CD14-positive monocyte (primary cell): ENCODE data around the gene ALDH9A1. TPM values are rescaled to one million over a fixed set of nuclear protein-coding genes. Genes with fewer than 3 reads are reported as not detected.

Experiments
- DNase-seq, 3 donors: peaks; one replicate each; pipeline ENCODE4 v3.0.0-alpha.2; 2011 to 2022
- H2AFZ ChIP-seq: 2 replicates; pipeline ENCODE4 v1.6.0; 2012; ENCODE audit warnings: mild to moderate bottlenecking, low read depth, low read length, inconsistent platforms; ENCODE audit not compliant: insufficient read depth, poor library complexity, severe bottlenecking
- H3K27ac ChIP-seq, 2 donors: 1 replicate in 1 of 2; 2 replicates in 1 of 2; pipeline ENCODE4 v1.5.1; 2012 to 2013; ENCODE audit warnings: low read length in 2 of 2, control low read depth in 1 of 2, inconsistent platforms in 1 of 2, low read depth in 1 of 2, mild to moderate bottlenecking in 1 of 2
- H3K27me3 ChIP-seq, 2 donors: one replicate each; pipeline versions ENCODE4 v1.6.0 to v1.6.1; 2011 to 2013; ENCODE audit warnings: low read length in 2 of 2; ENCODE audit not compliant: control insufficient read depth in 2 of 2, insufficient read depth in 2 of 2
- H3K36me3 ChIP-seq, 2 donors: replicated peaks in 1 of 2; 1 replicate in 1 of 2; 2 replicates in 1 of 2; pipeline versions ENCODE4 v1.5.1 to v1.6.1; 2012 to 2013; ENCODE audit warnings: low read length in 2 of 2, control low read depth in 1 of 2, inconsistent platforms in 1 of 2, mild to moderate bottlenecking in 1 of 2; ENCODE audit not compliant: insufficient read depth in 2 of 2, control insufficient read depth in 1 of 2
- H3K4me1 ChIP-seq, 2 donors: 1 replicate in 1 of 2; 2 replicates in 1 of 2; pipeline versions ENCODE4 v1.5.1 to v1.6.1; 2012 to 2013; ENCODE audit warnings: low read length in 2 of 2, control low read depth in 1 of 2, inconsistent platforms in 1 of 2, mild to moderate bottlenecking in 1 of 2, moderate library complexity in 1 of 2; ENCODE audit not compliant: insufficient read depth in 2 of 2, control insufficient read depth in 1 of 2
- H3K4me2 ChIP-seq: replicated peaks from 2 replicates; pipeline ENCODE3; 2012; ENCODE audit warnings: low read length, moderate library complexity, mild to moderate bottlenecking; ENCODE audit not compliant: poor library complexity, severe bottlenecking; ENCODE audit errors: extremely low read depth
- H3K4me3 ChIP-seq, 3 experiments: fragments of 200-600 bp in 1 of 3; sonication (generic) in 1 of 3; replicated peaks in 1 of 3; 1 replicate in 2 of 3; 2 replicates in 1 of 3; pipeline ENCODE4 v1.5.1; 2011 to 2013; ENCODE audit warnings: low read length in 3 of 3, mild to moderate bottlenecking in 3 of 3, control low read depth in 2 of 3, low read depth in 2 of 3, inconsistent platforms in 1 of 3, moderate library complexity in 1 of 3
- H3K79me2 ChIP-seq: 2 replicates; pipeline ENCODE4 v1.6.0; 2012; ENCODE audit warnings: mild to moderate bottlenecking, control low read depth, inconsistent platforms, low read length, moderate library complexity; ENCODE audit not compliant: insufficient read depth
- H3K9ac ChIP-seq: 2 replicates; pipeline ENCODE4 v1.6.0; 2017; ENCODE audit warnings: low read length, mild to moderate bottlenecking; ENCODE audit not compliant: insufficient read depth, poor library complexity, severe bottlenecking
- H3K9me3 ChIP-seq, 2 donors: replicated peaks in 1 of 2; 1 replicate in 1 of 2; 2 replicates in 1 of 2; pipeline versions ENCODE4 v1.5.1 to v1.6.1; 2012 to 2013; ENCODE audit warnings: low read length in 2 of 2, control low read depth in 1 of 2; ENCODE audit not compliant: control insufficient read depth in 1 of 2, insufficient read depth in 1 of 2
- H4K20me1 ChIP-seq: 2 replicates; pipeline ENCODE4 v1.6.0; 2012; ENCODE audit warnings: mild to moderate bottlenecking, low read length, control low read depth, moderate library complexity; ENCODE audit not compliant: insufficient read depth
- H3K27ac Mint-ChIP-seq, 7 donors: one replicate each; pipeline ENCODE4 v1.8.0; 2020; ENCODE audit warnings: mild to moderate bottlenecking in 7 of 7, mixed read lengths in 7 of 7, moderate library complexity in 6 of 7, inconsistent platforms in 2 of 7
- H3K27me3 Mint-ChIP-seq, 3 donors: one replicate each; pipeline ENCODE4 v1.8.0; 2021 to 2022; ENCODE audit warnings: low read depth in 3 of 3, mild to moderate bottlenecking in 3 of 3, mixed read lengths in 3 of 3, moderate library complexity in 3 of 3, inconsistent platforms in 1 of 3
- H3K36me3 Mint-ChIP-seq, 2 donors: one replicate each; pipeline ENCODE4 v1.8.0; 2020; ENCODE audit warnings: mixed read lengths in 2 of 2, inconsistent platforms in 1 of 2, mild to moderate bottlenecking in 1 of 2
- H3K4me1 Mint-ChIP-seq: one replicate; pipeline ENCODE4 v1.8.0; 2020; ENCODE audit warnings: mild to moderate bottlenecking, mixed read lengths
- H3K4me3 Mint-ChIP-seq, 2 donors: one replicate each; pipeline ENCODE4 v1.8.0; 2020; ENCODE audit warnings: mild to moderate bottlenecking in 2 of 2, mixed read lengths in 2 of 2, moderate library complexity in 1 of 2
- H3K9me3 Mint-ChIP-seq, 7 donors: one replicate each; pipeline ENCODE4 v1.8.0; 2020 to 2022; ENCODE audit warnings: mixed read lengths in 7 of 7, mild to moderate bottlenecking in 6 of 7, moderate library complexity in 6 of 7, inconsistent platforms in 2 of 7
- WGBS: methylation state at CpG from one replicate; pipeline ENCODE4 v1.1.5; 2013; ENCODE audit warnings: missing lambda C conversion rate; ENCODE audit not compliant: insufficient coverage; 5-methylcytosine and 5-hydroxymethylcytosine counted together
- intact Hi-C, 2 donors: fragments of 100-400 bp; cut with micrococcal nuclease; formaldehyde crosslinking; loops; one replicate each; pipeline versions ENCODE4 v1.15.0 to v1.15.1; 2023
- polyA plus RNA-seq, 3 donors: library from polyadenylated mRNA; depleted of rRNA in 1 of 3; unstranded in 2 of 3; stranded (reverse) in 1 of 3; fragments of 300-500 nt in 2 of 3; fragments of >200 nt in 1 of 3; fragmentation: Illumina TruSeq in 2 of 3; gene quantifications; 1 replicate in 2 of 3; 2 replicates in 1 of 3; pipeline ENCODE4 v1.2.3, GENCODE V29; 2012 to 2021
- TF ChIP-seq, protein P1 (sequence below): fragments of 200-600 bp; IDR thresholded peaks from one replicate; pipeline ENCODE4 v1.8.0; 2022; ENCODE audit warnings: antibody characterized with exemption, mild to moderate bottlenecking

The ALDH9A1 gene
- polyA plus RNA-seq, 3 donors, result 23.7 to 60.0 (median 57.7) TPM

DNA sequence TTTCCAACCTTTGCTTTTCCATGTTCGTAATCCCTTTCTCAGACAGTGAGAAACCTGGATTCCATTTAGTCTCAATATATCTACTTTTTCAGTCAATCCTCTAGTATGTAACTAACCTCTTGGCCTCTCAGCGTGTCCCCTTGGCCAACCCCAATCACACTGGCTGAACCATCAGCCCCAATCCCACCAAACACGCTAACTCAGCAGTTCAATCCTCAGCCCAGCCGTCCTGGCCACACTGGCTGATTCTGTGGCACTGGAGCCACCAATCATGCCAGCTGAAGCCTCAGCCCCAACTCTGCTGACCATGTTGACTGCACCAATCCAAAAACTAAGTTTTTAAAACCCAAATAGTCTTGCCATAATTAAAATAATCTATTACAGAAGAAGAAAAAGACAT lies 73.9 kb downstream of the ALDH9A1 start:
- Histone ChIP-seq H3K4me3 (no peak overlapping the region), H3K79me2 (no peaks in the 10 kb centered on the region), H2AFZ (no peak overlapping the region), H4K20me1 (no peaks in the 10 kb centered on the region), H3K27me3 (no peaks in the 10 kb centered on the region), H3K4me1 (peaks cover 9 to 10% of the 10 kb centered on the region in 2 donors), H3K36me3 (no peaks in the 10 kb centered on the region), H3K27ac (no peak overlapping the region), H3K9me3 (no peaks in the 10 kb centered on the region), H3K9ac (no peak overlapping the region), H3K4me2 (no peak overlapping the region)
- Mint-ChIP-seq H3K9me3 (no peaks in the 10 kb centered on the region), H3K27me3 (peaks cover 4 to 5% (median 4%) of the 10 kb centered on the region in 3 donors), H3K4me1 (peaks cover 10% of the 10 kb centered on the region), H3K27ac (no peak overlapping the region), H3K36me3 (no peaks in the 10 kb centered on the region), H3K4me3 (no peak overlapping the region)
- DNase-seq, result no peak
- 91% methylated on average over 4 of the region's 4 CpGs for WGBS
- intact Hi-C loops, result no loop called here
- TF ChIP-seq, protein P1, sequence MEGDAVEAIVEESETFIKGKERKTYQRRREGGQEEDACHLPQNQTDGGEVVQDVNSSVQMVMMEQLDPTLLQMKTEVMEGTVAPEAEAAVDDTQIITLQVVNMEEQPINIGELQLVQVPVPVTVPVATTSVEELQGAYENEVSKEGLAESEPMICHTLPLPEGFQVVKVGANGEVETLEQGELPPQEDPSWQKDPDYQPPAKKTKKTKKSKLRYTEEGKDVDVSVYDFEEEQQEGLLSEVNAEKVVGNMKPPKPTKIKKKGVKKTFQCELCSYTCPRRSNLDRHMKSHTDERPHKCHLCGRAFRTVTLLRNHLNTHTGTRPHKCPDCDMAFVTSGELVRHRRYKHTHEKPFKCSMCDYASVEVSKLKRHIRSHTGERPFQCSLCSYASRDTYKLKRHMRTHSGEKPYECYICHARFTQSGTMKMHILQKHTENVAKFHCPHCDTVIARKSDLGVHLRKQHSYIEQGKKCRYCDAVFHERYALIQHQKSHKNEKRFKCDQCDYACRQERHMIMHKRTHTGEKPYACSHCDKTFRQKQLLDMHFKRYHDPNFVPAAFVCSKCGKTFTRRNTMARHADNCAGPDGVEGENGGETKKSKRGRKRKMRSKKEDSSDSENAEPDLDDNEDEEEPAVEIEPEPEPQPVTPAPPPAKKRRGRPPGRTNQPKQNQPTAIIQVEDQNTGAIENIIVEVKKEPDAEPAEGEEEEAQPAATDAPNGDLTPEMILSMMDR, result no peak

DNA sequence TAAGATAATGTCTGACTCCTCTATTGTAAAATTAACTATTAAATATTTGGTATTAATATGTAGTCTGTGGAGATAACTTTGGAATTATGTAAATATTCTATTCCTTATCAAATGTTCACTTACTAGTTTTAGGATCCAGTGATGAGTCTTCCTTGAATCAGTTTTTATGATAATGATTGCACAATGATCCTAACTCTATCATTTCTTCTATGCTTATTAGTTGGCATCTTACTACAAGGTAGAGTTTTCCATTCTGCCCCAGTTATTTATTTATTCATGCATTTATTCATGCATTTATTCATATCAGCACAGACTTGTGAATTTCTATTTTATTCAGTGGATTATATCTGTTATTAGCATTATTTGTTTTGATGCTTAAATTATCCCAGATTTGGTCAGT lies 74.7 kb downstream of the ALDH9A1 start:
- no peaks in the 10 kb centered on the region for H3K9me3 Mint-ChIP-seq
- peaks cover 4 to 5% (median 4%) of the 10 kb centered on the region in 3 donors for H3K27me3 Mint-ChIP-seq
- peaks cover 2% of the 10 kb centered on the region in 2 donors for H3K4me1 ChIP-seq
- no peak overlapping the region for H3K4me3 Mint-ChIP-seq
- no peak overlapping the region for H2AFZ ChIP-seq
- no peaks in the 10 kb centered on the region for H4K20me1 ChIP-seq
- no peak overlapping the region for H3K9ac ChIP-seq
- H3K4me3 ChIP-seq, result no peak overlapping the region
- DNase-seq, result no peak
- H3K4me1 Mint-ChIP-seq, result peaks cover 2% of the 10 kb centered on the region
- intact Hi-C loops, result no loop called here
- H3K36me3 ChIP-seq, result no peaks in the 10 kb centered on the region
- H3K4me2 ChIP-seq, result no peak overlapping the region
- H3K27ac Mint-ChIP-seq, result no peak overlapping the region
- TF ChIP-seq, protein P1, result no peak
- H3K36me3 Mint-ChIP-seq, result no peaks in the 10 kb centered on the region
- H3K27me3 ChIP-seq, result no peaks in the 10 kb centered on the region
- no peaks in the 10 kb centered on the region for H3K79me2 ChIP-seq
- H3K9me3 ChIP-seq, result no peaks in the 10 kb centered on the region
- no peak overlapping the region for H3K27ac ChIP-seq
